ENCODE results near the gene MRPL53.
A peak's percentile ranks its signal among the peaks of the same experiment; 100 is the strongest.
"Not testable (repeated sequence)": the region's sequence is repeated elsewhere in the genome, so short reads cannot be mapped to it uniquely, and the experiment has no call there.

Gene MRPL53

GRCh38 chr2:74502147-74502719 is 29.8 kb upstream of the MRPL53 start:
- no peak for DNase-seq

GRCh38 chr2:74501335-74502071 is 29.0 kb upstream of the MRPL53 start:
- DNase-seq: no peak

GRCh38 chr2:74500578-74500946 is 28.1 kb upstream of the MRPL53 start:
- DNase-seq: no peak

GRCh38 chr2:74499940-74500577 is 27.6 kb upstream of the MRPL53 start:
- no peak for DNase-seq

- peak; percentile 67 for DNase-seq
Observed at GRCh38 chr2:74499267-74499939, 26.9 kb upstream of the MRPL53 start, which contains the start of gene LBX2. TSS of gene LBX2 (minus strand) at chr2:74499603. CDS start at chr2:74499537, 66 bp downstream.

- DNase-seq: peak; percentile 65
Observed at GRCh38 chr2:74498500-74499266, 26.2 kb upstream of the MRPL53 start.

GRCh38 chr2:74497777-74498499 is 25.5 kb upstream of the MRPL53 start:
- peak; percentile 53 for DNase-seq

GRCh38 chr2:74496997-74497776 is 24.7 kb upstream of the MRPL53 start:
- no peak for DNase-seq

GRCh38 chr2:74495440-74495839 is 23.0 kb upstream of the MRPL53 start:
- no peak for DNase-seq

GRCh38 chr2:74493546-74493945 is 21.1 kb upstream of the MRPL53 start:
- no peak for DNase-seq

- DNase-seq: no peak
Observed at GRCh38 chr2:74491648-74492544, 19.4 kb upstream of the MRPL53 start.

- DNase-seq: no peak
Observed at GRCh38 chr2:74489906-74490305, 17.4 kb upstream of the MRPL53 start.

GRCh38 chr2:74488643-74489481 is 16.4 kb upstream of the MRPL53 start:
- DNase-seq: no peak

GRCh38 chr2:74486141-74486540 is 13.7 kb upstream of the MRPL53 start:
- no peak for DNase-seq

GRCh38 chr2:74483675-74484164 is 11.2 kb upstream of the MRPL53 start:
- DNase-seq: not testable (repeated sequence)

GRCh38 chr2:74482801-74483674 is 10.6 kb upstream of the MRPL53 start, which contains the start of the genes CCDC142 and TTC31:
TSS of gene CCDC142 (minus strand) at chr2:74482998. CDS start at chr2:74482837, 161 bp downstream.
TSS of gene TTC31 (plus strand) at chr2:74483081. CDS start at chr2:74483096, 15 bp downstream.
- DNase-seq: peak; percentile 99

- peak; percentile 73 for DNase-seq
Observed at GRCh38 chr2:74481961-74482800, 9.7 kb upstream of the MRPL53 start.

All from hematopoietic multipotent progenitor cell treated with erythropoietin and hydrocortisone succinate and interleukin-3 and kit ligand, for 6 days (in vitro differentiated cells).